ENCODE data around the gene RDM1.
"Not testable (repeated sequence)": the region's sequence is repeated elsewhere in the genome, so short reads cannot be mapped to it uniquely, and the experiment has no call there.

The RDM1 gene

DNA sequence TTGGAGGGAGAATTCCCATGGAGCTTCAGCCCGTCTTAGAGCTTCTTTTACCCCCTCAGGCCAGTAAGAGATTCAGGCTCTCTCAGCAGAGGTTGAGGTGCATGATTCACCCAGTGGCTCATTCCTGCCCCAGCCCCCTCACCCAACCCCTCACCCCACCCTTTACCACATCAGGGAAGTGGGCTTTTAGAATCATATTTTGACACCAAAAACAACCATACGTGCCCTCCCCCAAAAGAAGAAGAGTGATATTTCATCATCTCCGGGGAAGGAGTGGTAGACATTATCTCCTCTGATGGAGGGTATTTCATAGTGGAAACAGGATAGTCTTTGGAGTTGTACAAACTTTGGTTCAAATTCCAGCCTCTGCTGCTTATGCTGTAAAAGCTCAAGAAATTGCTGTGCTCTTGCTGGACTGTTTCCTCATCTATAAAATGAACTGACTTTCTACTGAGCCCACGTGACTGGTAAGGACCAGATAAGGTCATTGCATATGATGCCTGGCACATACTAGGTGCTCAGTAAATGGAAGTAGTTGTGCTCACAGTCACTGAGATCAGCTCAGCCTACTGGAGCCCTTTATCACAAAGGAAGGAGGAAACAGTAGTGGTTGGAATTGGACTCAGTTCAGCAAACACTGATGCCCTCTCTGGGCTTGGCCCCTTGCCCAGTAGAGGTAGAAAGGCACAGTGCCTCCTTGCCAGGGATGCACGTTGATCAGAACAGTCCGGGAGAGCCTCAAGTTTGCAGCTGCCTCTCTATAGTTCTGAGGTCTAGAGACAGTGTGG, 32.1 kb downstream of the RDM1 start:
- no peak overlapping the region for H3K27ac ChIP-seq (ENCODE audit: low read depth, low read length)
- no peak overlapping the region for H2AFZ ChIP-seq (ENCODE audit: low read length, unreplicated experiment)

DNA sequence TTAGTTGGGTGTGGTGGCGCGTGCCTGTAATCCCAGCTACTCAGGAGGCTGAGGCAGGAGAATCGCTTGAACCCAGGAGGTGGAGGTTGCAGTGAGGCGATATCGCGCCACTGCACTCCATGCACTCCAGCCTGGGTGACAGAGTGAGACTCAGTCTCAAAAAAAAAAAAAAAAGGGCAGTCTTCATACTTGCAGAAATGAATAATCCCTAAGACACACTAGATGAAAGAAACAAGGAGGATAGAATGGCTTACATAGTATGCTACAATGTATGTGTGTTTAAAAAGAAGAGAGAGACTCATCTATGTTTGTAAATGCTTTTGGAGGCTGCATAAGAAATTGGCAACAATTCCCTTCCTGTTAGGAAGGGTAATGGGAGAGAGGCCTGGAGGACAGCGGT, 32.8 kb downstream of the RDM1 start:
- peaks cover 19% of the 10 kb centered on the region for H3K4me1 ChIP-seq (ENCODE audit: control insufficient read depth, insufficient read depth, low read length, unreplicated experiment)
- H3K27ac ChIP-seq (ENCODE audit: low read depth, low read length); H3K36me3 ChIP-seq (ENCODE audit: insufficient read depth, low read length); H3K4me3 ChIP-seq (ENCODE audit: low read depth, low read length); H3K79me2 ChIP-seq (ENCODE audit: control insufficient read depth, insufficient read depth, low read length, unreplicated experiment); H2AFZ ChIP-seq (ENCODE audit: low read length, unreplicated experiment); H3K27me3 ChIP-seq (ENCODE audit: insufficient read depth, low read length): not testable (repeated sequence)

More for the DNA sequence above, 32.1 kb downstream of the RDM1 start:
- no peaks in the 10 kb centered on the region for H3K36me3 ChIP-seq (ENCODE audit: insufficient read depth, low read length)
- peaks cover 19% of the 10 kb centered on the region for H3K4me1 ChIP-seq (ENCODE audit: control insufficient read depth, insufficient read depth, low read length, unreplicated experiment)
- H3K4me3 ChIP-seq (ENCODE audit: low read depth, low read length), result no peak overlapping the region
- H3K79me2 ChIP-seq (ENCODE audit: control insufficient read depth, insufficient read depth, low read length, unreplicated experiment), result no peaks in the 10 kb centered on the region
- no peaks in the 10 kb centered on the region for H3K27me3 ChIP-seq (ENCODE audit: insufficient read depth, low read length)

GRCh38 chr17:35895636-35896587, 34.7 kb downstream of the RDM1 start:
- H3K4me3 ChIP-seq (ENCODE audit: low read depth, low read length), result no peak overlapping the region
- no peaks in the 10 kb centered on the region for H3K79me2 ChIP-seq (ENCODE audit: control insufficient read depth, insufficient read depth, low read length, unreplicated experiment)
- peaks cover 31% of the 10 kb centered on the region for H3K4me1 ChIP-seq (ENCODE audit: control insufficient read depth, insufficient read depth, low read length, unreplicated experiment)
- peak overlapping the region; percentile 80 for H3K27ac ChIP-seq (ENCODE audit: low read depth, low read length)
- H2AFZ ChIP-seq (ENCODE audit: low read length, unreplicated experiment), result no peak overlapping the region
- H3K36me3 ChIP-seq (ENCODE audit: insufficient read depth, low read length), result no peaks in the 10 kb centered on the region
- no peaks in the 10 kb centered on the region for H3K27me3 ChIP-seq (ENCODE audit: insufficient read depth, low read length)

- no peak overlapping the region for H3K27ac ChIP-seq (ENCODE audit: low read depth, low read length)
- H3K27me3 ChIP-seq (ENCODE audit: insufficient read depth, low read length), result no peaks in the 10 kb centered on the region
- H2AFZ ChIP-seq (ENCODE audit: low read length, unreplicated experiment), result no peak overlapping the region
- H3K79me2 ChIP-seq (ENCODE audit: control insufficient read depth, insufficient read depth, low read length, unreplicated experiment), result no peaks in the 10 kb centered on the region
- H3K36me3 ChIP-seq (ENCODE audit: insufficient read depth, low read length), result no peaks in the 10 kb centered on the region
- H3K4me3 ChIP-seq (ENCODE audit: low read depth, low read length), result no peak overlapping the region
- H3K4me1 ChIP-seq (ENCODE audit: control insufficient read depth, insufficient read depth, low read length, unreplicated experiment), result peaks cover 42% of the 10 kb centered on the region
Observed at GRCh38 chr17:35894206-35894605, 36.4 kb downstream of the RDM1 start.

DNA sequence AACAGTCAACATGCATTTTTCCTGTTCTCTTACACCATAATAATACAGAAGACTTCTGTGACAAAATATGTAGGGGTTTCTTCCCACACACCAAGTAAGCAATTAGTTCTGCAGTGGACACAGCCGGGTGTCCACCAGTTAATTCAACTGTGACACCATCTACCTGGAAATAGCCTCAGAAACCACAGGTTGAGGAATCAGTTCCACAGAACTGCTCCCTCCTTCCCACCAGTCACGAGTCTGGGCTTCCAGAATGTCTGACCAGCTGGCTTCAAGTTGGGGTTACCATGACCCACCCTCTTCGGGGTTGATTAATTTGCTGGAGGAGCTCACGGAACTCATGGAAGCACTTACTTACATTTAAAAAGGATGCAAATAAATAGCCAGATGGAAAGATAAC, 36.8 kb downstream of the RDM1 start:
- Histone ChIP-seq H3K36me3 (ENCODE audit: insufficient read depth, low read length) (no peaks in the 10 kb centered on the region), H3K4me3 (ENCODE audit: low read depth, low read length) (no peak overlapping the region), H2AFZ (ENCODE audit: low read length, unreplicated experiment) (no peak overlapping the region), H3K79me2 (ENCODE audit: control insufficient read depth, insufficient read depth, low read length, unreplicated experiment) (no peaks in the 10 kb centered on the region), H3K27ac (ENCODE audit: low read depth, low read length) (no peak overlapping the region), H3K27me3 (ENCODE audit: insufficient read depth, low read length) (no peaks in the 10 kb centered on the region), H3K4me1 (ENCODE audit: control insufficient read depth, insufficient read depth, low read length, unreplicated experiment) (peaks cover 42% of the 10 kb centered on the region)

- Histone ChIP-seq H2AFZ (ENCODE audit: low read length, unreplicated experiment) (peak overlapping the region; percentile 65), H3K27ac (ENCODE audit: low read depth, low read length) (peak overlapping the region; percentile 75), H3K4me3 (ENCODE audit: low read depth, low read length) (no peak overlapping the region)
Observed at GRCh38 chr17:35892091-35893035, 38.2 kb downstream of the RDM1 start.

DNA sequence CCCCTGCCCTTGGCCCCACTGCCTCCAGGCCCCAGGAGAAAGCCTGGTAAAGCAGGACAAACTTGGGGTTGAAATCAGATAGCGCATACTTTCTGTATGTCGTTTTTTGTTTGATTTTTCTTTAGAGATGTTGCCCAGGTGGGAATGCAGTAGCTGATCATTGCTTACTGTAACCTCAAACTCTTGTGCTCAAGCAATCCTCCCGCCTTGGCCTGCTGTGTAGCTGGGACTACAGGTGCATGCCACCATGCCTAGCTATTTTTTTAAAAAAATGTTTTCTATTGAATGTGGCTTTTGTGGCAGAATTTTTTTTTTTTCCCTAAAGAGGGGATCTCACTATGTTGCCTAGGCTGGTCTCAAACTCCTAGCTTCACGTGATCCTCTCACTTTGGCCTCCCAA, 39.3 kb downstream of the RDM1 start:
- H2AFZ ChIP-seq (ENCODE audit: low read length, unreplicated experiment), result no peak overlapping the region
- H3K27me3 ChIP-seq (ENCODE audit: insufficient read depth, low read length), result no peaks in the 10 kb centered on the region
- H3K79me2 ChIP-seq (ENCODE audit: control insufficient read depth, insufficient read depth, low read length, unreplicated experiment), result no peaks in the 10 kb centered on the region
- no peak overlapping the region for H3K4me3 ChIP-seq (ENCODE audit: low read depth, low read length)
- H3K27ac ChIP-seq (ENCODE audit: low read depth, low read length), result no peak overlapping the region
- H3K4me1 ChIP-seq (ENCODE audit: control insufficient read depth, insufficient read depth, low read length, unreplicated experiment), result peaks cover 37% of the 10 kb centered on the region
- no peaks in the 10 kb centered on the region for H3K36me3 ChIP-seq (ENCODE audit: insufficient read depth, low read length)

More at GRCh38 chr17:35892091-35893035, 38.2 kb downstream of the RDM1 start:
- Histone ChIP-seq H3K4me1 (ENCODE audit: control insufficient read depth, insufficient read depth, low read length, unreplicated experiment) (peaks cover 38% of the 10 kb centered on the region), H3K36me3 (ENCODE audit: insufficient read depth, low read length) (no peaks in the 10 kb centered on the region), H3K79me2 (ENCODE audit: control insufficient read depth, insufficient read depth, low read length, unreplicated experiment) (no peaks in the 10 kb centered on the region), H3K27me3 (ENCODE audit: insufficient read depth, low read length) (no peaks in the 10 kb centered on the region)

- Histone ChIP-seq H3K4me3 (ENCODE audit: low read depth, low read length) (no peak overlapping the region), H3K79me2 (ENCODE audit: control insufficient read depth, insufficient read depth, low read length, unreplicated experiment) (no peaks in the 10 kb centered on the region), H3K27me3 (ENCODE audit: insufficient read depth, low read length) (no peaks in the 10 kb centered on the region), H2AFZ (ENCODE audit: low read length, unreplicated experiment) (no peak overlapping the region), H3K27ac (ENCODE audit: low read depth, low read length) (no peak overlapping the region), H3K36me3 (ENCODE audit: insufficient read depth, low read length) (no peaks in the 10 kb centered on the region), H3K4me1 (ENCODE audit: control insufficient read depth, insufficient read depth, low read length, unreplicated experiment) (peaks cover 32% of the 10 kb centered on the region)
Observed at GRCh38 chr17:35890774-35891155, 39.8 kb downstream of the RDM1 start.

GRCh38 chr17:35889818-35890773, 40.5 kb downstream of the RDM1 start:
- Histone ChIP-seq H3K36me3 (ENCODE audit: insufficient read depth, low read length) (no peaks in the 10 kb centered on the region), H3K27ac (ENCODE audit: low read depth, low read length) (peak overlapping the region; percentile 67), H2AFZ (ENCODE audit: low read length, unreplicated experiment) (peak overlapping the region; percentile 70), H3K4me3 (ENCODE audit: low read depth, low read length) (peak overlapping the region; percentile 23; the same call in 1 of the 2 replicates), H3K4me1 (ENCODE audit: control insufficient read depth, insufficient read depth, low read length, unreplicated experiment) (peaks cover 25% of the 10 kb centered on the region), H3K79me2 (ENCODE audit: control insufficient read depth, insufficient read depth, low read length, unreplicated experiment) (no peaks in the 10 kb centered on the region), H3K27me3 (ENCODE audit: insufficient read depth, low read length) (no peaks in the 10 kb centered on the region)

All from ACC112 (cell line).